ENCODE results near the gene PLA2G15.
"Not testable (repeated sequence)": the region's sequence is repeated elsewhere in the genome, so short reads cannot be mapped to it uniquely, and the experiment has no call there.

The PLA2G15 gene

DNA sequence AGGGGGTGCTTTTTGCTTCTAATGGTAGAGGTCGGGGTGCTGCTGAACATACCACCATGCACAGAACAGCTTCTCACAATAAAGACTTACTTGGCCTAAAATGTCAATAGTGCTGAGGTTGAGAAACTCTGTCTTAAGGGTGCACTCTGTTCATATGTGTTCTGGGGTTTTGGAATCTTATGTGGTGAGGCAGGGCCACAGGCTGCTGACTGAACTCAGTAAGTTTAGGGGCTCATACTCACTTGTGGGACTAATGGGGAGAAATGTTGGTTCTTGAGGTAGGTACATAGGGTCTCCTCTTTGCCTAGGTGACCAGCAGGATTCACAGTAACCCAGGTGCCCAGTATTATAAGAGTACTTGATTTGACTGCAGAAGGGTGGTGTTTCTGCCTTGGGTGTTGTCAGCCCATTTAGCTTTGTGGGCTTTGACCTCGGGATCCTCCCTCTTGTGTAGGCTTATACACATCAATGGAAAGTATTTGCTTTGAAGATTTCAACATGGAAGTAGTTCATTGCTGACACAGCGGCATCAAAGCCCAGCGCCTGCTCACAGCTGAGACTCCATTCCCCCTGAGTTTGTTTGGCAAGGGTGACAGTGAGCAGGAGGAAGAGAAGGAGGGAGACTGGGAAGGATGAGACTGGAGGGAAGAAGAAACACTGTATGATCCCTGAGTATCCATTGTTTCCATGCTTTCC is 36.3 kb downstream of the PLA2G15 start:
- DNase-seq = no peak

DNA sequence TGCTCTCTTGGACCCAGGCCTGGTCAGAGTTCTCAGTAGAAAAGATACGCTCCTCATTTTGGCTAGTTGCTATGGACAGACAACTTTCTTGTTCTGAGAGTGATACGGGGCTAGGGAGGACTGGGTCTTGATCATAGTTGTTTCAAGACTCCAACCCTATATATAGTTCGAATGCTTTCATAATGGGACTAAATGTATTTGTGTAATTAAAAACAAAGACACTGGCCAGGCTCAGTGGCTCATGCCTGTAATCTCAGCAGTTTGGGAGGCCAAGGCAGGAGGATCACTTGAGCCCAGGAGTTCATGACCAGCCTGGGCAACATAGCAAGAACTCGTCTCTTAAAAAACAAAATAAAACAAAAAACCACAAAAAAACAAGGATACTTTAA is 36.9 kb downstream of the PLA2G15 start:
- no peak for DNase-seq

DNA sequence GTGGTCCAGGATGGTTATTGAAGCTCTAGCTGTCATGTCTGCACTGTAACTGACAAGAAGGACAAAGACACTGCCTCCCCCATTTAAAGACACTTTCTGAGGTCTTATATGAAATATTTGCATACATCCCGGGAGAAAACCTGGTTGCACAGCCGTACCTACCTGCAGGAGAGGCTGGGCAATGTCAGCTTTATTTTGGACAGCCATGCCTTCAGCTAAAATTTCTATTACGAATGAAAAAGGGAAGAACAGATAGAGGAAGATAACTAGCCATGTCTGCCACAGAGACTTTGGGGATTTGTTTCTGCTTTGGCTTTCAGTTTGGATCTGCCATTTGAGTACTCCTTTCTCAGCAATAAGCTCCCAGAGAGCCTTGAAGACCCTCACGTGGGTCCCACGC is 38.2 kb downstream of the PLA2G15 start:
- no peak for DNase-seq

DNA sequence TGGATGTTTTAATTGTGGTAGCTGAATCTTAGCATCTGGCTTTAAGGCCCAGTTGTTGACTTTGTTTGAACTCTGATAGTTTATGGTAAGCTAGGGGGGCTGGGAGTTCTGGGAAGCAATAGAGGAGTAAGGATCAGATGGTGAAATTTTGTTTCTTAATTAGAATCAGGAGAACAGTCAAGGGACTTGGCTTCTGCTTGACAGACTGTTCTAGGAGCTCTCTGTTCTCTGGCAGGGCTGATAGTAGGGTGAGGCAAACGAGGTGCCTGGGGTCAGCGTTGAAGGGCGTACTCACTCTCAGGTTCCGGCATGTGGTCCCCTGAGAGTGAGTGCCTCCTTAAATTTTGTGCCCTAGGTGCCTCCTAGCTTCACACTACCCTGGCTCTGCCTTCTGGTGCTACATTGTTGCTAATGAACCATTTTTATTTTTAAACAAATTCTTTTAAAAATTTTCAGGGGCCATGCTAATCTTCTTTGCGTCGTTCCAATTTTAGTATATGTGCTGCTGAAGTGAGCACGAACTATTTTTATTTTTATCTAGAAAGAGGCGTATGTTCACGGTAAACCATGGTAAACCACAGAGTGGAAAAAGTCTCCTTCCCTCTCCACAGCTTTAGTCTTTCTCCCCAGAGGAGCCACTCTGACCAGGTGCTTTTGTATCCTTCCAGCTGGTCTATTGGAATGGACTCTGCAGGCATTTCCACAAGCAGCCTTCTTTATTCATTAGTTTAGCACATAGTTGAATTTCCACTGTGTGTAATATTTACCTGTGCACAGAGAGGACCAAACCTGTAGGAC is 38.8 kb downstream of the PLA2G15 start:
- no peak for DNase-seq

DNA sequence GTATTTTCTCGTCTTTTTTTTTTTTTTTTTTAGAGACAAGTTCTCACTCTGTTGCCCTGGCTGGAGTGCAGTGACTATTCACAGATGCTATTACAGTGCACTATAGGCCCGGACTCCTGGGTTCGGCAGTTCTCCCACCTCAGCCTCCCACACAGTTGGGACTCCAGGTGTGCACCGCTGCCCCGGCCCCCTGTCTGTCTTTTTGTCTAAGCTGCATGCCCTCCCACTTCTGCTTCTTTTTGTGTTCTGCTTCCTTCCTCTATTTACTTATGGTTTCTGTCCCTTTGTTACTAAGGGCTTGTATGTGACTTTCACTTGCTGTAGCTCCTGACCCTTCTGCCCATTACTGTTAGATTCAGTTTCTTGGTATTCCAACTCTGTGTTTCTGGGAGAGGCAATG is 39.7 kb downstream of the PLA2G15 start:
- DNase-seq = no peak

DNA sequence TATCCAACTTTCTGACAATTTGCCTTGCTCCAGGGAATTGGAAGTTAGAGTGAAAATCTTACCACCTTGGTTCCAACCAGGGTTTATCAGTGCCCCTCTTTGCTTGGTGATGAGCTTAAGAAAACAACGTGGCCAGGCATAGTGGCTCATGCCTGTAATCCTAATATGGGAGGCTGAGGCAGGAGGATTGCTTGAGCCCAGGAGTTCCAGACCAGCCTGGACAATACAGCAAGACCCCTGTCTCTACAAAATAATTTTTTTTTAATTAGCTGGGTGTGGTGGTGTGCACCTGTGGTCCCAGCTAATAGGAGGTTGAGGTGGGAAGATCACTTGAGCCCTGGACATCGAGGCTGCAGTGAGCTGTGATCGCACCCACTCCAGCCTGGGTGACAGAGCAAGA is 40.5 kb downstream of the PLA2G15 start:
- no peak for DNase-seq

DNA sequence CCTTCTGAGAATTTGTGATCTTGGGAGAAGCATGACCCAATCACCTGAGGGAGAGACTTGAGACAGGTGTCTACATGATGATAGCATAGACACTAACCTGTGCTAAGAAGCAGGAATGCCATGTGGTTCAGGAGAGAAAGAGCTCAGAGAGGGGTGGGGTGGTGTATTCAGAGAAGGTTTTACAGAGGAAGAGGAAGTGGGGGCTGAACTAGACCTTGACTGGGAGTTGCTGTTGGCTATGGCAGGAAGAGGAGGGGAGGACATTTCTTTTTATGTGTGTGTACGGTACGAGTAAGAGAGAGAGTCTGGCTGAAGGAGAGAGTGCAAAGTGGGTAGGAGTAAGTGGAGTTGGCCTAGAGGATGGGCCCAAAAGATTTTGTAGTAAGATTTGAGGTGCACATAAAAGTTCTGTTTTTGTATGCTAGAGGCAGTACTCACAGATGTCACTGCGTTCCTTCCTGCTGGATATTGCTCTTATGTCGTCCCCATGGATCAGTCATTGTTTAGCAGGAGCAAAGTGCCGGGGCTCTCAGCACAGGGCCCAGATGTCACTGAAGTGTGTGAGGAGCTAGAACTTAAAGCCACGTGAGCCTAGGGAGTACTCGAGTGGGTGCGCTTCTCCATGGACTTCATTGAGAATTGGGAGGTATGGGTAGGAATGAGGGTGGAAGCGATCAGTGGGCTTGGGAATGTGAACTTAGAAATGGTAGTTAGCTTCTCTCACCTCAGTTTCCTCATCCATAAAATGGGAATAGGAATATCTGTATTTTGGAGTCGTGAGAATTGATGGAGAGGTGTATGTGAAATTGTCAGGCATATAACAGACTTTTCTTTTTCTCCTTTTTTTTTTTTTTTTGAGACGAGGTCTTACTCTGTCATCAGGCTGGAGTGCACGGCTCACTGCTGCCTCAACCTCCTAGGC is 41.2 kb downstream of the PLA2G15 start:
- no peak for DNase-seq

DNA sequence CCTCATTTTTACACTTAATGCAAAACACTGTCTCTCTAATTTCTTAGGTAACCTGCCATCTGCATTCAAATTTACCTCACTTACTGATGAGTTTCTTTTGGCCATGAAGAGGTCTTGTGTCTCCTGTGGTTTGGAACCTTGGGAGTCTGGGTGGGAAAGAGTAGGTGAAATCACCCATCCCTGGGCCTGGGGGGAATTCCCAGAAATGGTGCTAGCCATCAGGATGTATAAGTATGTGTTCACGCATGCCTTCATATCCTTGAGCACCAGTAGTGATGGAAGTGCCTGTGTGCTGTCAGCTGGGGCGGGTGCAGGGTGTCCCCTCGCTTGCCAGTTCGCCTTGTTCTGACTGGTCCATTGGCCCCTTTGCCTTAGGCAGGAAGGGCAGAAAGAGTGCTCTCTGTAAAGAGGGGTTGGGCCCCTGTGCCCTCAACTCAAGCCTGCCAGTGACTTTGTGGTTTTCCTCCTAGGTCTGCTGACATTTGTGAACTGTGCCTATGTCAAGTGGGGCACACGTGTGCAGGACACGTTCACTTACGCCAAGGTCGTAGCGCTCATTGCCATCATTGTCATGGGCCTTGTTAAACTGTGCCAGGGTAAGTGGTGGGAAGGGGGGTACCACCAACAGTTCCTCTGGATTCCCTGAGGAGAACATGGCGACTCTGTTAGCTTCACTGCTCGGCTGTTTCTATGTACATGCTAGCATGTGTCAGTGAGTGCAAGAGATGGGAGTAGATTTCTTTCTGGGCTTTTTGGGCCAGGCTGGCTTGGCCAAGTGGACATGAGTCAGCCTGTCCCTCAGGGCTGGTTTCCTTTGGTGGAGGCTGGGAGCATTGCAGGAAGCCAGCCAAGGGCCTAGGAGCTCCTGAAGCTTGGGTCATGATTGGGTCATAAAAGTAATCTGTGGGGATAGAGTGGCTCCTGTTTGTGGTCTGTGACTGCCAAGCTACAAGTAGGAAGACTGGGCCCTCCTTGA is 42.4 kb downstream of the PLA2G15 start:
- no peak for DNase-seq

DNA sequence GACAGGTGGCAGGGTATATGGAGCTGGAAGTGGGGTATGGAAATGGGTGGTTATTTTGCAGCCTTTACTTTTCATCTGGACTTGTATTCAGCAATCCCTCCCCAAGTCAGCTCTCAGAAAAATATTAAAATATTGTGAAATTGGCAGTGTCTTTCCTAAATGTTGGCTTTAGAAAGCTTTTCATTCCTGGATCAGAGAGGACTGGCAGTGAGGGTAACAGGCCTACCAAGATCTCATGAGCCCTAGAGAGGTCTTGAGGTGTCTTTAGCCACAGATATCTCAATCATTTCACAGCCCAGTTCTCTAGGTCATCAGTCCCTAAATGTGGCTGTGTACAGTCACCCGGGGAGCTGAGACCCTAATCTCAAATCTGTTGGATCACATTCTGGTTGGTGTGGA is 43.1 kb downstream of the PLA2G15 start:
- no peak for DNase-seq

DNA sequence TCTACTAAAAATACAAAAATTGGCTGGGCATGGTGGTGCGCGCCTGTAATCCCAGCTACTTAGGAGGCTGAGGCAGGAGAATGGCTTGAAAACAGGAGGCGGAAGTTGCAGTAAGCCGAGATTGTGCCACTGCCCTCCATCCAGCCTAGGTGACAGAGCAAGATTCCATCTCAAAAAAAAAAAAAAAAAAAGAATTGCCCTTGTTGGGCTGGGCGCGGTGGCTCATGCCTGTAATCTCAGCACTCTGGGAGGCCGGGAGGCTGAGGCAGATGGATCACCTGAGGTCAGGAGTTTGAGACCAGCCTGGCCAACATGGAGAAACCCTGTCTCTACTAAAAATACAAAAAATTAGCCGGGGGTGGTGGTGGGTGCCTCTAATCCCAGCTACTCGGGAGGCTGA is 43.6 kb downstream of the PLA2G15 start:
- not testable (repeated sequence) for DNase-seq

DNA sequence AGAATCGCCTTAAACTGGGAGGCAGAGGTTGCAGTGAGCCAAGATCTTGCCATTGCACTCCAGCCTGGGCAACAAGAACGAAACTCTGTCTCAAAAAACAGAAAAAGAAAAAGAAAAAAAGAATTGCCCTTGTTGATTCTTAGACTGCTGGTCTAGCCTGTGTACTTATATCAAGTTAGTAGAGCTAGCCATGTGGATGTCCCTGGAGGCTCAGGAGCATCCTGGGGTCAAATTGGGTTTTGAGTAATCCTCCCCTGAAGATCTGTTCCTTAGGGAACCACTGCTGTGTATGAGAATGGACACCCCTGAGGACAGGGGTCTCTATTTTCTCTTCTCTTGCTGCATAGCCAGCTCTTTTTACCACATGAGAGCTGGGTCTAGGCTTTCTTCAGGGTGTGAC is 44.0 kb downstream of the PLA2G15 start:
- DNase-seq = no peak

DNA sequence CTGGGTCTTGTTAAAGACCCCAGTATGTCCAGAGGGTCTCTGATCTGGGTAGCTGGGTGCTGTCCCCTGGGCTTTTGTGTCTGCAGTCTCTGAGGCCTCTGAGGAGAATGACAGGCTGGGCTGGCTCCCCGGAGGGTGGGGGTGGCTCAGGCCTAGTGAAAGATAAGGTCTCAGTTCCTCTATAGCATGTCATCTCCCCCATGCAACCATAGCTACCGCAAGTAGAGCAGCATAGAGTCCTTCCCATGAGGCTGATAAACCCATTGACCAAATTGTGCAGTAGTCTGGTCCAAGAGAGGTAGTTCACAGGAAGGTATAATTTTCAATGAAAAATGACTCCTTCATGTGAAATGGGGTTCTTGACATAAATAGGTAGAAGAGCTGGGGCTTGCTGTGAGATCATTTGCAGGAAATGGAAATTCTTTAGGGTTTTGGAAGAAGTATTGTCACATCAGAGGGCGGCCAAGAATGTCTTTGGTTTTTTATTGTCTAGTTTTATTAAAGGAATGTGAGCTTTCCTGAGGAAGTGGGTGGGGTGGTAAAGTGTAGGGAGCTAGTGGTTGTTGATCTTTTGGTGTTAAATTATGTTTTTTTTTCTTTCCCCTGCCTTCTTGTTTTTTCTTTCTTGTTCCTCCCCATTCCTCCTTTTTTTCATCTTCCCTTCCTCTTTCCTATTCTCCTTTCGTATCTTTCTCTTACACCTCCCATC is 44.6 kb downstream of the PLA2G15 start:
- no peak for DNase-seq

DNA sequence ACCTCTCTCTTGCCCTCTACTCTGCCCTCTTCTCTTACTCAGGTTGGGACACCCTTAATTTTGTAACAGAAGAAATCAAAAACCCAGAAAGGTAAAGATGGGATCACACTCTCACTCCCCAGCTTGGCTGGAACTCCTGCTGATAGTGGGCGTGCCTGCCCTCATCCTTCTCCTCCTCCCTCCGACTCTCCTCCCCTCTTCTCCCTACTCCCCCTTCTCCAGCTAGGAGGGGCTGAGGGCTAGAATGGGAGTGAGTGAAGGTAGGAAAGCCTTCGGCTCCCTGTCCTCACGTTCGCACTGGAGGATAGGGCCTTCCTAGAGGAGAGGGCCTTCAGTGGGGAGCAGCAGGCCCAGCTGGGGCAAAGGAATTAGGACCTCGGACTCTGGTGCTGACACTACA is 45.3 kb downstream of the PLA2G15 start:
- no peak for DNase-seq

DNA sequence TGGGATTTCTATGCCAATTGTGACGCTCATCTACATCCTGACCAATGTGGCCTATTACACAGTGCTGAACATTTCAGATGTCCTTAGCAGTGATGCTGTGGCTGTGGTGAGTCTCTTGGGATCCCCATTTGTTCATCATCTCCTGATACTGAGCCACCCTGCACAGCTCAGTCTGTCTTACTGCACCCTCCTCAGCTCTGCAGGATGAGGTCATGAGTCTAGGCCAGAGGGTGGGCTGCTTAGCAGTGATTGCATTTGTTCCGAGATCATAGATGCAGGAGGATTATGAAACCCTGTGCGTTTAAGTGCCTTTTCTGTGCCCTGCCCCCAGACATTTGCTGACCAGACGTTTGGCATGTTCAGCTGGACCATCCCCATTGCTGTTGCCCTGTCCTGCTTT is 46.1 kb downstream of the PLA2G15 start:
- no peak for DNase-seq

DNA sequence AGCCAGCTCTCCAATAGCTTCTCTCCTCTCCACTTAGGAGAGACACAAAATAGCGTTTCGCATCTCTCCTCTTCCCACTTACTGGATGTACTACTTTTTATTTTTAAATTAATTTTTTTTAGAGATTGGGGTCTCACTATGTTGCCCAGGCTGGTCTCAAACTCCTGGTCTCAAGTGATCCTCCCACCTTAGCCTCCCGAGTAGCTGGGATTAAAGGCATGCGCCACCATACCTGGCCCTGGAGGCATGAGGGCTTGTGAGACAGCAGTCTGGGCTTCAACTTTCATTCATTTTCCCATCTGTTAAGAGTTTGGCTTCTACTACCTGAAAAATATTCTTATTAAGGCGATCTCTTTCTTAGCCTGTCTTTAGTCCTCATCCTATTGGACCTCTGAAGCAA is 47.3 kb downstream of the PLA2G15 start:
- no peak for DNase-seq

DNA sequence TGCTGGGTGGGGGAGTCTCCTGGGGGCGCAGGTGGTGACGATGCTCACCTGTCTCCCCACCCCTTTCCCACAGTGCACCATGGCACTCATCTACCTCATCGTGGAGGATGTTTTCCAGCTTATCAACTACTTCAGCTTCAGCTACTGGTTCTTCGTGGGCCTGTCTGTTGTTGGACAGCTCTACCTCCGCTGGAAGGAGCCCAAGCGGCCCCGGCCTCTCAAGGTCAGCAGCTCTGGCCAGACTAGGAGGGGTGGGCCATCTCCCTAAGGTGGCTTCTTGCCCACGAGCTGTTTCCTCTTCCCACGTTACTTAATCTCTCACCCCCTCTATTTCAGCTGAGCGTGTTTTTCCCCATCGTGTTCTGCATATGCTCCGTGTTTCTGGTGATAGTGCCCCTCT is 51.1 kb downstream of the PLA2G15 start:
- no peak for DNase-seq

DNA sequence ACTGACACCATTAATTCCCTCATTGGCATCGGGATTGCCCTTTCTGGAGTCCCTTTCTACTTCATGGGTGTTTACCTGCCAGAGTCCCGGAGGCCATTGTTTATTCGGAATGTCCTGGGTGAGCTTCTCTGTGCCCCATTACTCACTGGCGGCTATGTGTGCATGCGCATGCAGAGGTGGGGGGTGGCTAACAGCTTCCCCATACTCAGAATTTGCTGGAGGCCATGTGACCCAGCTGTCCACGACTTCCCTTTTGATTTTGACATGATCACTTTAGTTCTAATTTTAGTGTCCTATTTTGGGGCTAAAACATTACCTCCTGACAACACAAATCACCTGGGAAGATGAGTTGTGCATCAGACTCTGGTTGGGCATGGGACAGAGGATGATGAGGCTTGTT is 51.5 kb downstream of the PLA2G15 start:
- no peak for DNase-seq

DNA sequence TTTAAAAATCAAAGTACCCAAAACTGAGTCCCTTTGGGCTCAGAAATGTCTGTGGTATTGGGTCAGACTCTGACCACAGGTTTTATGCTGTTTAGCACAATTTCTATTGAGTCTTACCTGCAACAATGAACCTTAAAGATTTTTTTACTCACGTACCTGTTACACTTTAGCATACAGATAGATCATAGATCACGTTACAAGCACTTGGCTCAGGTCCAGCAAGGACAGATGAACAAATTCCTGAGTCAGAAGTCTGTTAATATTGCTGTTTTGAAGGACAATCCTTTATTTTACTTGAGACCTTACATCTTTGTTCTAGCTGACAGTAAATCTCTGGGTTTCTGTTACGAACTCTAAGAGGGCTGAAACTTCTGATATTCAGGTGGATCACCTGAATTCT is 52.7 kb downstream of the PLA2G15 start:
- no peak for DNase-seq

DNA sequence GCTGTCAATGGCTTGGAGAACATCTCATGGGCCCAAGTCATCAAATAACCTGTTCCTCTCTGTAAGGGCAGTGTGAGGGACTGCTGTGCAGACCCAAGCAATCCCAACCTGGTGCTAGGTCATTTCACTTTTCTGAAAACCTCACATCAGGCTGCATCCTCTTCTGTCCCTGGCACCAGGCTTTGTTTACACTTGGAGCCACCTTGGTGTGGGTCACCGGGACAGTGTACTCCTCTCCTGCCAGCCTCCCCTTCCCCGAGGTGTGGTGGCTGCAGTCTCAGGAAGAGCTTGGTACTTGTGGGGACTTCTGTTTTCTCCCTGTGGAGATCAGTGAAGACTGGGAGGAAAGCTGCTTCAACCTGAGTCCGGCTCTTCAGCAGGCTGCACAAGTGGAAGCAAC is 53.1 kb downstream of the PLA2G15 start:
- no peak for DNase-seq

DNA sequence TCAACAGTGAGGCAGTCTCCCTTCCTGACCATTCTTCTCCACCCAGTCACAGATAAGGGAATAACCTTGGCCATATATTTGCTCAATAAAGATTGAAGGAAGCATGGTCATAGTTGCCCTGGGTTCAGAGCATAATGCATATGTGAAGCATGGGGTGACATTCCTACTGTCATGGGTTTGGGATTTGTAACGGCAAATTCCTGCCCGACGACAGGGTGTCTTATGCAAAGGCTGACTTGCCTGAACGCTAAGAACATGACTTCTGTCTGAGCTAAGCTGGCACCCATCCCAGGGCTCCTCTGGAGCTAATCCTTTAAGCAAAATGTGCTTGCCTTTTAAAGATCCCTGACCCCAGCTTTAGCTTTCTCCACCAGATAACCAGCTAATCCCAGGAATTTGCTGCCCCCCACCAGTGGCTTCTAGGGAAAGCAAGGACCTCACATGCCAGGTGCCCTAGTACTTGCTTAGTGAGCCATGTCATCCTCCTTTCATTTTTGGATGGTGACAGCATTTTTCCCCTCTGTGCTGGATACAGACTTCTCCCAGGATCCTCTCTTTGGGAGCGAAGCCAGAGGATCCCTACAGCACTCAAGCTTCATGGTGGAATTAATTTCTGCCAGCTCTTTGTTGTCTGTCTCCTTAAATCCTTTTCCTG is 53.9 kb downstream of the PLA2G15 start:
- no peak for DNase-seq
